Activated T-helper 2 cell treated with anti-CD3 and anti-CD28 coated beads, Interferon-gamma antibody, Interleukin-2, Interleukin-4, amounts not matched to agents 10 μg/mL and 5 μg/mL and 100 μg/mL, durations not matched to agents 14 hours and 24 hours and 36 hours (primary cell): Measurements from ENCODE around the gene GNGT1. TPM values are rescaled to one million over a fixed set of nuclear protein-coding genes. Genes with fewer than 3 reads are reported as not detected.

Source experiments
- DNase-seq: peaks from one replicate; pipeline ENCODE4 v3.0.0; 2021; ENCODE audit warnings: low spot score
- H3K27ac Mint-ChIP-seq: one replicate; pipeline ENCODE4 v1.8.0; 2021; ENCODE audit warnings: mixed read lengths
- H3K27me3 Mint-ChIP-seq: one replicate; pipeline ENCODE4 v1.8.0; 2021; ENCODE audit warnings: low read depth, mixed read lengths
- H3K36me3 Mint-ChIP-seq: one replicate; pipeline ENCODE4 v1.8.0; 2021; ENCODE audit warnings: low read depth, mixed read lengths
- H3K4me1 Mint-ChIP-seq: one replicate; pipeline ENCODE4 v1.8.0; 2021; ENCODE audit warnings: low read depth, mixed read lengths
- H3K4me3 Mint-ChIP-seq: one replicate; pipeline ENCODE4 v1.8.0; 2021; ENCODE audit warnings: low read depth, mild to moderate bottlenecking, moderate library complexity, mixed read lengths
- H3K9me3 Mint-ChIP-seq: one replicate; pipeline ENCODE4 v1.8.0; 2021; ENCODE audit warnings: mixed read lengths
- intact Hi-C: fragments of 100-400 bp; cut with micrococcal nuclease; formaldehyde crosslinking; loops from one replicate; pipeline ENCODE4 v1.15.1; 2023
- total RNA-seq: library from RNA; stranded (reverse); gene quantifications from 2 replicates; pipeline ENCODE4 v1.2.3, GENCODE V29; 2022

Gene GNGT1
- total RNA-seq, 1 donor from 2014 or later, result not detected

- DNase-seq, result no peak
- intact Hi-C loops, result no loop called here
- Mint-ChIP-seq H3K9me3 (no peaks in the 10 kb centered on the region), H3K4me1 (no peaks in the 10 kb centered on the region), H3K36me3 (no peaks in the 10 kb centered on the region), H3K27me3 (peaks cover 2% of the 10 kb centered on the region), H3K4me3 (no peak overlapping the region), H3K27ac (no peak overlapping the region)
These were observed 51.4 kb downstream of the GNGT1 start for GRCh38 chr7:93957767-93958166.

- Mint-ChIP-seq H3K4me3 (no peak overlapping the region), H3K36me3 (no peaks in the 10 kb centered on the region), H3K9me3 (no peaks in the 10 kb centered on the region), H3K4me1 (no peaks in the 10 kb centered on the region), H3K27me3 (peaks cover 2% of the 10 kb centered on the region), H3K27ac (no peak overlapping the region)
- DNase-seq, result no peak
- intact Hi-C loops, result no loop called here
These were observed 51.8 kb downstream of the GNGT1 start for GRCh38 chr7:93958216-93958615.

- Mint-ChIP-seq H3K27ac (no peak overlapping the region), H3K4me3 (no peak overlapping the region), H3K4me1 (no peaks in the 10 kb centered on the region), H3K36me3 (no peaks in the 10 kb centered on the region), H3K27me3 (peaks cover 2% of the 10 kb centered on the region), H3K9me3 (no peaks in the 10 kb centered on the region)
- DNase-seq, result no peak
- intact Hi-C loops, result no loop called here
These were observed 52.3 kb downstream of the GNGT1 start for GRCh38 chr7:93958651-93959050.

Other genes starting within 250 kb of the GNGT1 start
- gene TFPI2, start 15.8 kb upstream of the GNGT1 start, total RNA-seq, result not detected in 2 replicates
- gene GNG11, start 15.2 kb downstream of the GNGT1 start, total RNA-seq, result not detected in 2 replicates
- gene BET1, start 97.8 kb downstream of the GNGT1 start, total RNA-seq, result 19.4 and 22.3 TPM in 2 replicates